HG03097 (cell line): ENCODE measurements around the gene MAT2B.

Experiments used
- ATAC-seq: cut with Tn5 transposase; IDR thresholded peaks from one replicate; pipeline ENCODE4 v1.9.1; 2021; ENCODE audit not compliant: unreplicated experiment, low FRiP score

The MAT2B gene

GRCh38 chr5:163548649-163549048 lies 43.2 kb downstream of the MAT2B start:
- ATAC-seq, result no peak

- ATAC-seq, result no peak
These were observed 45.7 kb downstream of the MAT2B start for GRCh38 chr5:163551156-163551555.

DNA sequence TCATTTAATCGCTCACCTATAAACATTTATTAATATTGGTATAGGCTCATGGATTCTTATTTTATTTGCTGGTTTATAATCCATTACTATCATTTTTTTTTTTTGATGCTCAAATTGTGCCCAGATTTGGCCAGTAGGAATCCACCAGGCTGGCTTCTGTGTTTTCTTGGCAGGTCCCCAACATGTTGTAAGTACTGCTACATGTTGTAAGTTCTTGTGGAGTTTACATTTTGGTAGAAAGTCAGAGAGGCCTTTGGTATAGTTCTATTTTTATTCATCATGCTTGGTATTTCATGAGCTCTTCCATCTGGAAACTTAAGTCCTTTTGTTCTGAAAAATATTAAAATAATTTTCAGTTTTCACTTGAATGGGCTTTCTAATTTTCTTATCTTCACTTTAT lies 47.1 kb downstream of the MAT2B start:
- ATAC-seq, result no peak

- no peak for ATAC-seq
These were observed 55.9 kb downstream of the MAT2B start for GRCh38 chr5:163561339-163561738.

DNA sequence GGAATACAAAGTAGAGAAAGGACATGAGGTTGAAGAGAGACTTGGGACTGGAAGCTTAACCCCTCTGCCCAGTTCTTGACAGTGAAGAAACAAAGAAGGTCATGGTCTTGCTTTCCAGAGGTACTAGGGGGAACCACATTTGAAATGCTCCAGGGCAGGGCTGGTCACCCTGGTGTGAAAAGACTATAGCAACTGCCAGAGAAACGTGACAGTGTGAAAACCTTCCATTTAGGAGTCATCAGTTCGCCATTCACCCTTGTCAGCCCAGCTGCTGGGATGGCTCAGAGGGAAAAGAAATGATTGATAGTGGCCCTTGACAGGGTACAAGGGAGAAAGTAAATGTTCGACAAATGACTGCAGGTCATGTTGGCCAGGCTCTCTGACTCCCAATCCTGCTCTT lies 56.7 kb downstream of the MAT2B start:
- no peak for ATAC-seq

- no peak for ATAC-seq
These were observed 57.7 kb downstream of the MAT2B start for GRCh38 chr5:163563112-163563511.

- ATAC-seq, result no peak
These were observed 58.5 kb downstream of the MAT2B start for GRCh38 chr5:163563880-163564279.

- ATAC-seq, result peak; percentile 40
These were observed 59.0 kb downstream of the MAT2B start for GRCh38 chr5:163564321-163564938.

DNA sequence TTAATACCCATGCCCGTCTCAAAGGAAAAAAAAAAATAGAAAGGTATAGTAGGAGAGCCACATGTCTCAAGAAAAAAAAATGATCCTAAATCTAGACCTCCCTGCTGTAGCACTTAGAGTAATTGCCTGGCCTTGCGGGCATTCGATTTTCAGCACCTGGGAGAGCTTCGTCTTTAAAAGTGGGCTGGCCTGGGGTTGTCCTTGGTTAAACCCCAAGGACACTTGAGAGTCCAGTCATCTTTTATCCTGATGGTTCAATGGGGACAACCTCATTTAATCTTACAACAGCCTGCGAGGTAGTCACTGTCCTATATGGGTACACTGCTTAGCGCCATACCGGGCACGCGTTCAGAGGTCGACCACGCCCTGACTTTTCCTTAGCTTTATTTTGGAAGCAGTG lies 60.1 kb downstream of the MAT2B start:
- no peak for ATAC-seq

DNA sequence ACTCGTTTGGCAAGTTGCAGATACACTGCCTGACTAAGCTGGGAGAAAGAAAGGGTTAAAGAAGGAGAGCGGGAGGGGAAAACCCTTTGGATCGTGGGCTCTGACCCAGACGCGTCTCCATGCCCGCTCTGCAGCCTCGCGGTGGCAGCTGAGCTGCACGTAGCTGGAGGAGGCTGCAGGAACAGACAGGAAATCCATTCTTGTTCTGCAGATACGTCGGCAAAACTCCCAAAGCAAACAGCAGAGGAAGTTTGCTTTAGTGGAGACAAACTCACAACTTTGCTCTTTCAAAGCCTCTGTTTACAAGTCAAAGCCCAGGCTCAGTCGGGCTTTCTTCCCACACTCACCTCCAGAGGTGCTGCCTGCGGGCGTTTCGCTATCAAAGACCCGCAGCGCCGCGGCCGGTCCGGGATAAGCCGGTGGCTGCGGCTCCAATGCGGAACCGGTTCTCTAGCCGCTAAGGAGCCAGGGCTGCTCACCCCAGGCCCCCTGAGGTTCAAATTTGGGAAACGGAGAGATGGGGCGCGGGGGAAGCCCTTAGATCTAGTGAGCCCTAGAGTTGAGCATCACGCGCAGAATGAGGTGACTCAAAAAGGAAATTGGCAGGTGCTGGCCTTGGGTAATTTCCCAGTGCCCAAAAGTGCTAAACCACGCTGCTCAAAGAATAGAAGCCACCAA lies 60.7 kb downstream of the MAT2B start:
- peak; percentile 59 for ATAC-seq

DNA sequence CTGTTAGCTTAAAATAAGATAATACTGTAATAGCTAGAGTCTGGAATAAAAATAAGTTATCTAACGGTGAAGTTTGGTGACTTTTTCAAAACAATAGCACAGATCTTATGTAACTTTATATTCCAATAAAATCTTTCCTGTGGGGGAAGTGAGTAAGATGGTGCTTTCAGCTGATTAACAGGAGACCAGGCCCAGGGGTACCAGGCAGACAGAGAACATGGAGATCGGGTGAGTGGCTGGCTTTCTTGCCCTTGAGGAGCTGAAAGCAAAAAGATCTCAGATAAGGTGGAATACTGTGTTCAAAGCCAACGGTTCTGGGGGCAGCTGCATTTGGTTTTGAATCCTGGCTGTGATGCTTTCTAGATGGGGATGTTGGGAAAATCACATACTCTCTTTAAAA lies 61.3 kb downstream of the MAT2B start:
- no peak for ATAC-seq

GRCh38 chr5:163567811-163568210 lies 62.4 kb downstream of the MAT2B start:
- ATAC-seq, result no peak
